HFFc6 (cell line): ENCODE results near the gene NCKAP5. TPM values are rescaled to one million over a fixed set of nuclear protein-coding genes. Genes with fewer than 3 reads are reported as not detected.

Source experiments
- DNase-seq: peaks from one replicate; pipeline ENCODE4 v3.0.0-alpha.2; 2018
- H3K27ac Mint-ChIP-seq: 2 replicates; pipeline ENCODE4 v1.8.0; 2020; ENCODE audit warnings: mild to moderate bottlenecking, mixed read lengths
- H3K27me3 Mint-ChIP-seq: 2 replicates; pipeline ENCODE4 v1.8.0; 2021; ENCODE audit warnings: mild to moderate bottlenecking, moderate library complexity, mixed read lengths; ENCODE audit not compliant: insufficient read depth
- H3K36me3 Mint-ChIP-seq: 2 replicates; pipeline ENCODE4 v1.8.0; 2021; ENCODE audit warnings: low read depth, mixed read lengths
- H3K4me1 Mint-ChIP-seq: 2 replicates; pipeline ENCODE4 v1.8.0; 2020; ENCODE audit warnings: low read depth, mixed read lengths
- H3K4me3 Mint-ChIP-seq: 2 replicates; pipeline ENCODE4 v1.8.0; 2020; ENCODE audit warnings: mild to moderate bottlenecking, moderate library complexity, mixed read lengths
- H3K9me3 Mint-ChIP-seq: 2 replicates; pipeline ENCODE4 v1.8.0; 2020; ENCODE audit warnings: mild to moderate bottlenecking, mixed read lengths
- total RNA-seq, 6 experiments: library from RNA; stranded (reverse); fragmentation: NEBNext Ultra II Directional; extraction: Animal tissue kit (Norgen Biotek cat#: 25700); gene quantifications; 2 replicates in 1 of 6; 3 replicates in 5 of 6; pipeline ENCODE4 v1.2.3, GENCODE V29; 2021
- TF ChIP-seq, protein P1 (sequence below): fragments of 200-600 bp; sonication (generic); IDR thresholded peaks from 2 replicates; pipeline ENCODE4 v1.5.0; 2021; ENCODE audit warnings: antibody characterized with exemption, mild to moderate bottlenecking

The NCKAP5 gene
- total RNA-seq, 6 experiments from 2014 or later, result 0.31 to 4.0 (median 3.1) TPM

DNA sequence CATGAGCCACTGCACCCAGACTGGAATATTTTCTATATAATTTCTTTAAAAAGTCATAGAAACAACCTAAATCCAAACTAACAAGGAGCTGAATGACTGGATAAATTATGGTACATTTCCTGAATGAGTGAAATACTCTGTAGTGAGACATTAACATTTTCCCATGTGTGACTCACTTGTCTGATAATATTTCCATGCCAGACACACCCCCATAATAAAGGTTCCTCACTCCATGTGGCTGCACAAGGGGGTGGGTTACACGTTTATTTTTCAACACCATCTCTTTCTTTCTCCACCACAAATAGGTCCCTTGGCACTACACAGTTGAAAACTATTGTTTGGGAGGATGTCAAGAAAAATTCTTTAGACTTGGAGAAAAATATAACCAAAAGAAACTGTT, 632.0 kb downstream of the NCKAP5 start:
- TF ChIP-seq, protein P1, sequence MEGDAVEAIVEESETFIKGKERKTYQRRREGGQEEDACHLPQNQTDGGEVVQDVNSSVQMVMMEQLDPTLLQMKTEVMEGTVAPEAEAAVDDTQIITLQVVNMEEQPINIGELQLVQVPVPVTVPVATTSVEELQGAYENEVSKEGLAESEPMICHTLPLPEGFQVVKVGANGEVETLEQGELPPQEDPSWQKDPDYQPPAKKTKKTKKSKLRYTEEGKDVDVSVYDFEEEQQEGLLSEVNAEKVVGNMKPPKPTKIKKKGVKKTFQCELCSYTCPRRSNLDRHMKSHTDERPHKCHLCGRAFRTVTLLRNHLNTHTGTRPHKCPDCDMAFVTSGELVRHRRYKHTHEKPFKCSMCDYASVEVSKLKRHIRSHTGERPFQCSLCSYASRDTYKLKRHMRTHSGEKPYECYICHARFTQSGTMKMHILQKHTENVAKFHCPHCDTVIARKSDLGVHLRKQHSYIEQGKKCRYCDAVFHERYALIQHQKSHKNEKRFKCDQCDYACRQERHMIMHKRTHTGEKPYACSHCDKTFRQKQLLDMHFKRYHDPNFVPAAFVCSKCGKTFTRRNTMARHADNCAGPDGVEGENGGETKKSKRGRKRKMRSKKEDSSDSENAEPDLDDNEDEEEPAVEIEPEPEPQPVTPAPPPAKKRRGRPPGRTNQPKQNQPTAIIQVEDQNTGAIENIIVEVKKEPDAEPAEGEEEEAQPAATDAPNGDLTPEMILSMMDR, result no peak
- Mint-ChIP-seq H3K27ac (no peak overlapping the region), H3K4me1 (peaks cover 30% of the 10 kb centered on the region; the same call in 1 of the 2 replicates), H3K9me3 (peaks cover 4% of the 10 kb centered on the region; the same call in 1 of the 2 replicates), H3K27me3 (no peaks in the 10 kb centered on the region), H3K4me3 (no peak overlapping the region), H3K36me3 (no peaks in the 10 kb centered on the region)
- no peak for DNase-seq

DNA sequence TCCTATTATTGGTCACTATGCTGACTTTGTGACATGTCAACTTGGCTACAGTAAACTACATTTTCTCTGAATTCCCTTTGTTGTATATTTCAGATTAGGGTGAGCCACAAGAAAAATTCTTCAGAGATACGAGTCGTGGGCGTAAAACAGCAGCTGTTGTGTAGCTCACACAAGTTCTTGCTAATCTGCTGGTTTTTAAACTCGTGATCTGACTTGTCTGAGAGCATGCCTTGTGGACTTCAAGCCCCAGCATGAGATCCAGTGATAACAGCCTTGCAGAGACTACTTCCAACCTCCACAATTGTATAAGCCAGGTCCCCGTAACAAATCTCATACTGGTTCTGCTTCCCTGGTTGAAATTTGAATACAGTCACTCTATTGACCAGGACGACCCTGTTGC, 638.5 kb downstream of the NCKAP5 start:
- no peaks in the 10 kb centered on the region for H3K27me3 Mint-ChIP-seq
- no peak overlapping the region for H3K27ac Mint-ChIP-seq
- TF ChIP-seq, protein P1, result no peak
- H3K4me1 Mint-ChIP-seq, result no peaks in the 10 kb centered on the region
- no peaks in the 10 kb centered on the region; the same call in 1 of the 2 replicates for H3K9me3 Mint-ChIP-seq
- DNase-seq, result no peak
- no peak overlapping the region for H3K4me3 Mint-ChIP-seq
- no peaks in the 10 kb centered on the region for H3K36me3 Mint-ChIP-seq

DNA sequence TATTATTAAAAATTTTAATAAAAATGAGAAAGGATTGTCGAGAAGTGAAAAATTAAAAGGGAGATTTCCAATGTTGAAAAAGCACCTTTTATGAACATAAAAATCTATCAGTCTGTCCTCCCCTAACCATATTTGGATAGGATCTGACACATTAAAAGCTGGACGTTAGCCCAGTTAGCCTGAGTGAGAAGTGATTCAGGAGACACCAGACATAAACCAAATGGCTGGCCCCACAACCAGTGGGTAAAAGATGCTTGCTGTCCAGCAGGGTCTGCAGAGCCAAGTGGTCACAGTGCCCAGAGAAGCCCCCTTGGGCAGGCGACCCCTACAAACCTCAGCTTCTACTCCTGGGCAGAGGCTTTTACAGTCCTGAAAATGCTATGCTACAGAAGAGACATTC, 644.5 kb downstream of the NCKAP5 start:
- H3K36me3 Mint-ChIP-seq, result no peaks in the 10 kb centered on the region
- no peaks in the 10 kb centered on the region; the same call in 1 of the 2 replicates for H3K9me3 Mint-ChIP-seq
- peaks cover 5% of the 10 kb centered on the region; the same call in 1 of the 2 replicates for H3K4me1 Mint-ChIP-seq
- H3K27ac Mint-ChIP-seq, result no peak overlapping the region
- TF ChIP-seq, protein P1, result no peak
- H3K4me3 Mint-ChIP-seq, result no peak overlapping the region
- no peak for DNase-seq
- H3K27me3 Mint-ChIP-seq, result no peaks in the 10 kb centered on the region; the same call in 1 of the 2 replicates

DNA sequence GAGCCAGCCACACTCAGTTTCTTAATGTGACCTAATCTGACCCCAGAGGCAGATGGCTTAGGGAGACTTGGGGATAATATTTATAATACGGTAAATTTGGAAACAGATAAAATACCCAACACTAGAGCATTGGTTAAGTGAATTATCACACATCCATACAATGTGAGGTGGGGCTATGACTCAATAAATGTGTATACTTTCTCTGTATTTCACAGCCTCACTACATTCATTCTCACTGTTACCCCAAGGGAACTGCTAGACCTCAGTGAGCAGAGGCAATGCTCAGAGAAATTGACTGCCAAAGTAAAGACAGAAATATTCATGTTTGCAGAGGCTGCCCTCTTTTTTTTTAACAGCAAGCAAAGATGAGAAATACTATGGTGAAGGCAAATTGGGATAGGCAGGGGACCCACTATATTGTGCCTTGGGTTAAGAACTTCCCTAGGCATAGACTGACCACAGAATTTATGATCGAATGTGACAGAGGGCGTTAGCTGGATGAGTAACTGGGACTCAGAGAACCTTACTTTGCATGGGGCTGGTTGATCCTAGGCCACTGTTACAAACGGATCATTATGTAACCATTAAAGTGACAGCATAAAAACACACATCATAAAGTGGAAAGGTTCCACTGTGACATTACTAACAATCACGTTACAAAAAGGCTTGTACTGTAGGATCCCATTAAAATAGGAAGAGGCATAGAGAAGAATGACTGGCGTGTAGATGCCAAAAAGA, 652.3 kb downstream of the NCKAP5 start:
- TF ChIP-seq, protein P1, result no peak
- no peak for DNase-seq
- Mint-ChIP-seq H3K4me3 (no peak overlapping the region), H3K36me3 (no peaks in the 10 kb centered on the region; the same call in 1 of the 2 replicates), H3K4me1 (peaks cover 28% of the 10 kb centered on the region; the same call in 1 of the 2 replicates), H3K27me3 (no peaks in the 10 kb centered on the region; the same call in 1 of the 2 replicates), H3K27ac (no peak overlapping the region), H3K9me3 (no peaks in the 10 kb centered on the region; the same call in 1 of the 2 replicates)

DNA sequence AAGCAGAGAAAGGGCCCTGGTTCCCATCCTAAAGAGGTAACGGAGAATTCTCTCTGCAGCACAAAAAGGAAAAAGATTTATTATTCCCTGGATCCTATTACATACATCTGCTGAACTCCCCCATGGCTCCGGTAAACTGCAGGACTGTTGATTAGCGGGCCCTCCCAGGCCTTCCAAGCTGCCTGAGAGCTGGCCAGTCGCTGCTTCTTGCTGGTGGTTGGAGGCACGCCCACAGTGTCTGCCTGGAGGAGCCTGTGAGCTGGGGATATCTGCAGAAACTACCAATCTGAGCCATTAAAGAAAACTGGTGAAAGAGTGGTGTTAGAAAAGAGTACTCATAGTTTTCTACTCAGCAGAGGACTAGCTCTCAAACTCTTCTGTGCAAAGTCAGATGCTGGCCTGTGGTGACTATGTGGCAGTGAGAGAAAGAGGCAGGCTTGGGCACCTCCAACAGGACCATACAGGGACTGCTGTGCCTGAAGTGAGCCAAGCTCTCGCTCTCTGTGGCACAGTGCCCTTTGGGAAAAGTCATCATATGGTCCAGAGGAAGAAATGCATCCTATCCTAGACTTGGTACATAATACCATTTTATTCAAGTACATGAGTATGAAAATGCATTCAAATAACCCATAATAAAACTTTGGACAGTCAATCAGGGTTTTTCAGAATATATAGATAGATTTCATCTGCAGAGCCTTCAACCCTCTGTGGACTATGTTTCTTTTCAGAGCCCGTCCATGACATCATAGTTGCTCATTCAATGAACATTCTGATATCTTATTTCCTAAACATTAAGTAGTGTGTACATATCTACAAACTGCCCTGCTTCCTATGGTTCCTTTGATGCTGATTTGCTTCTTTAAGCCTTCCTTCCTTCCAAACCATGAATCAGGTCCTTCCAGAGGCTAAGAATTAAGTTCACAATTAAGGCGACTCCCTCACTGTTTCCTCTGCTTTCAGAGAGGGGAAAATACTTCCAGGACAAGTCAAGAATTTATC, 656.2 kb downstream of the NCKAP5 start:
- Mint-ChIP-seq H3K9me3 (no peaks in the 10 kb centered on the region; the same call in 1 of the 2 replicates), H3K27ac (no peak overlapping the region), H3K4me3 (no peak overlapping the region), H3K4me1 (peaks cover 34% of the 10 kb centered on the region; the same call in 1 of the 2 replicates), H3K36me3 (no peaks in the 10 kb centered on the region; the same call in 1 of the 2 replicates), H3K27me3 (no peaks in the 10 kb centered on the region; the same call in 1 of the 2 replicates)
- TF ChIP-seq, protein P1, result peak; percentile 18; the same call in 1 of the 2 replicates
- no peak for DNase-seq
